IPS-15b (cell line): ENCODE measurements around the gene ALDH4A1.
"Not testable (repeated sequence)": the region's sequence is repeated elsewhere in the genome, so short reads cannot be mapped to it uniquely, and the experiment has no call there.

Experiments
- H3K27me3 ChIP-seq: one replicate; pipeline ENCODE4 v1.6.1; 2013; ENCODE audit warnings: low read length; ENCODE audit not compliant: control insufficient read depth, insufficient read depth
- H3K36me3 ChIP-seq: one replicate; pipeline ENCODE4 v1.6.1; 2013; ENCODE audit warnings: low read length; ENCODE audit not compliant: control insufficient read depth, insufficient read depth
- H3K4me1 ChIP-seq: one replicate; pipeline ENCODE4 v1.6.1; 2013; ENCODE audit warnings: mild to moderate bottlenecking, low read length; ENCODE audit not compliant: control insufficient read depth, insufficient read depth
- H3K4me3 ChIP-seq: one replicate; pipeline ENCODE4 v1.5.1; 2013; ENCODE audit warnings: low read depth, low read length
- H3K9ac ChIP-seq: one replicate; pipeline ENCODE4 v1.6.1; 2013; ENCODE audit warnings: low read depth, mild to moderate bottlenecking, low read length
- H3K9me3 ChIP-seq: one replicate; pipeline ENCODE4 v1.6.1; 2013; ENCODE audit warnings: mild to moderate bottlenecking, low read length; ENCODE audit not compliant: control insufficient read depth, insufficient read depth

The ALDH4A1 gene

GRCh38 chr1:18877282-18877681 lies 25.1 kb downstream of the ALDH4A1 start:
- H3K36me3 ChIP-seq: peaks cover 12% of the 10 kb centered on the region
- H3K9ac ChIP-seq: no peak overlapping the region
- no peaks in the 10 kb centered on the region for H3K9me3 ChIP-seq
- peaks cover 2% of the 10 kb centered on the region for H3K4me1 ChIP-seq
- no peak overlapping the region for H3K4me3 ChIP-seq
- H3K27me3 ChIP-seq: no peaks in the 10 kb centered on the region

GRCh38 chr1:18876210-18876609 lies 26.1 kb downstream of the ALDH4A1 start:
- H3K27me3 ChIP-seq: no peaks in the 10 kb centered on the region
- no peaks in the 10 kb centered on the region for H3K9me3 ChIP-seq
- H3K9ac ChIP-seq: no peak overlapping the region
- peaks cover 8% of the 10 kb centered on the region for H3K36me3 ChIP-seq
- peaks cover 2% of the 10 kb centered on the region for H3K4me1 ChIP-seq
- H3K4me3 ChIP-seq: no peak overlapping the region

DNA sequence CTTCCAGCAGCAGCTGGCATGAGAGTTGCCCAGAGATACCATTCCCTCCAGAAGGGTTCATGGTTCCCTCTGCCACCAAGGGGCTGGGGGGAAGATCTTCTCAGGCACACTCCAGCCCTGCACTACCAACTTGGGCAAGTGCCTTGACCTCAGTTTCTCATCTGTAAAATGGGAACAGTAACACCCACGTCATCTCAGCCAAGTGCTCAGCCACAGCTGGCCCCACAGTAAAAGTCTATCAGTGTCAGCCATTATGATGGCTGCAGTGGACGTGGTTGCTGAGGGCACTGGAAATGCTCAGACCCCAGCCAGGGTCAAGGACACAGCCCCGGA lies 26.6 kb downstream of the ALDH4A1 start:
- Histone ChIP-seq H3K27me3 (no peaks in the 10 kb centered on the region), H3K36me3 (peaks cover 8% of the 10 kb centered on the region), H3K4me3 (no peak overlapping the region), H3K9ac (no peak overlapping the region), H3K9me3 (no peaks in the 10 kb centered on the region), H3K4me1 (peaks cover 2% of the 10 kb centered on the region)

- Histone ChIP-seq H3K27me3 (no peaks in the 10 kb centered on the region), H3K9me3 (no peaks in the 10 kb centered on the region), H3K9ac (no peak overlapping the region), H3K36me3 (peaks cover 8% of the 10 kb centered on the region), H3K4me3 (no peak overlapping the region), H3K4me1 (peaks cover 2% of the 10 kb centered on the region)
Observed at GRCh38 chr1:18875107-18875795, 27.1 kb downstream of the ALDH4A1 start.

GRCh38 chr1:18874600-18874999 lies 27.8 kb downstream of the ALDH4A1 start:
- Histone ChIP-seq H3K4me3 (no peak overlapping the region), H3K9me3 (no peaks in the 10 kb centered on the region), H3K27me3 (no peaks in the 10 kb centered on the region), H3K36me3 (peaks cover 8% of the 10 kb centered on the region), H3K4me1 (peaks cover 2% of the 10 kb centered on the region), H3K9ac (no peak overlapping the region)

GRCh38 chr1:18874036-18874435 lies 28.3 kb downstream of the ALDH4A1 start:
- H3K9ac ChIP-seq: no peak overlapping the region
- H3K27me3 ChIP-seq: no peaks in the 10 kb centered on the region
- no peak overlapping the region for H3K4me3 ChIP-seq
- no peaks in the 10 kb centered on the region for H3K4me1 ChIP-seq
- H3K36me3 ChIP-seq: peaks cover 8% of the 10 kb centered on the region
- H3K9me3 ChIP-seq: no peaks in the 10 kb centered on the region

GRCh38 chr1:18872071-18872611 lies 30.2 kb downstream of the ALDH4A1 start:
- Histone ChIP-seq H3K9ac (no peak overlapping the region), H3K36me3 (peaks cover 8% of the 10 kb centered on the region), H3K4me1 (no peaks in the 10 kb centered on the region), H3K27me3 (no peaks in the 10 kb centered on the region), H3K4me3 (no peak overlapping the region), H3K9me3 (no peaks in the 10 kb centered on the region)

DNA sequence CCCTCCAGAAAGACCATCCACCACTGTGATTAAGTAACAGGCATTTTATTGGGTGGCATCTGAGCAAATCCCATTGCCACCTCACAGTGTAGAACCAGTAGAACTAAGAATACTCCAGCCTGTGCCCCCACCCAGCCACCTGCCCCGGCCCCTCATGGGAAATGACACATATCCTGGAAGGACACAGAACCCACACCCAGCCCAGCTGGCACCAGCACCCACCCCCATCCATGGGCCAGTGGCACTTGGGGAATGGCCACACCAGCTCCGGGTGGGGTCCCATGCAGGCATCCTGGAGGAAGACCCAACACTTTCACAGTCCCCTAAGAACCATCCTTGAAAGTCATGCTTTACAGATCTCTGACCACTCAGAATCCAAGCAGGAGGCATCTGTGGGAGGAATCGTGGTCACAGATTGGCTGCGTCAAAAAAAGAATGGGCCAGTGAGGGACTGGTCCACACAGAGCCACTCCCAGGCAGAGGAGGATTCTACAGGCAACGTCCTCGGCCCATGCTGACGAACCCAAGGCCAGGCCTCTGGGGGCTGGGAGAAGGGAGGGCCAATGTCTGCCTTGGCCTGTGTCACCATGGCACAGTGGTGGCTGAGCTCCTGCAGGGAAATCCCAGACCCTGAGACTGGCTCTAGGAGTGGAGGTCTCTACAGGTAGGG lies 30.8 kb downstream of the ALDH4A1 start:
- no peaks in the 10 kb centered on the region for H3K4me1 ChIP-seq
- H3K36me3 ChIP-seq: peaks cover 5% of the 10 kb centered on the region
- no peaks in the 10 kb centered on the region for H3K27me3 ChIP-seq
- H3K9me3 ChIP-seq: no peaks in the 10 kb centered on the region
- no peak overlapping the region for H3K9ac ChIP-seq
- H3K4me3 ChIP-seq: no peak overlapping the region

- H3K9ac ChIP-seq: no peak overlapping the region
- no peak overlapping the region for H3K4me3 ChIP-seq
- H3K4me1 ChIP-seq: no peaks in the 10 kb centered on the region
- H3K27me3 ChIP-seq: no peaks in the 10 kb centered on the region
- H3K9me3 ChIP-seq: no peaks in the 10 kb centered on the region
- peaks cover 5% of the 10 kb centered on the region for H3K36me3 ChIP-seq
Observed at GRCh38 chr1:18870957-18871356, 31.4 kb downstream of the ALDH4A1 start.

DNA sequence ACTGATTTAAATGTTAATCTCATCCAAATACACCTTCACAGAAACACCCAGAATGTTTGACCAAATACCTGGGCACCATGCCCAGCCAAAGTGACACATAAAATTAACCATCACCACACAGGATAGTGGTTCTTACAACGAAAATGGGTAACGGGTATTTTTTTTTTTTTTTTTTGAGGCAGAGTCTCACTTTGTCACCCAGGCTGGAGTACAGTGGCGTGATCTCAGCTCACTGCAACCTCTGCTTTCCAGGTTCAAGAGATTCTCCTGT lies 31.8 kb downstream of the ALDH4A1 start:
- not testable (repeated sequence) for H3K27me3 ChIP-seq, H3K36me3 ChIP-seq, H3K9me3 ChIP-seq, H3K4me1 ChIP-seq, H3K9ac ChIP-seq, H3K4me3 ChIP-seq

DNA sequence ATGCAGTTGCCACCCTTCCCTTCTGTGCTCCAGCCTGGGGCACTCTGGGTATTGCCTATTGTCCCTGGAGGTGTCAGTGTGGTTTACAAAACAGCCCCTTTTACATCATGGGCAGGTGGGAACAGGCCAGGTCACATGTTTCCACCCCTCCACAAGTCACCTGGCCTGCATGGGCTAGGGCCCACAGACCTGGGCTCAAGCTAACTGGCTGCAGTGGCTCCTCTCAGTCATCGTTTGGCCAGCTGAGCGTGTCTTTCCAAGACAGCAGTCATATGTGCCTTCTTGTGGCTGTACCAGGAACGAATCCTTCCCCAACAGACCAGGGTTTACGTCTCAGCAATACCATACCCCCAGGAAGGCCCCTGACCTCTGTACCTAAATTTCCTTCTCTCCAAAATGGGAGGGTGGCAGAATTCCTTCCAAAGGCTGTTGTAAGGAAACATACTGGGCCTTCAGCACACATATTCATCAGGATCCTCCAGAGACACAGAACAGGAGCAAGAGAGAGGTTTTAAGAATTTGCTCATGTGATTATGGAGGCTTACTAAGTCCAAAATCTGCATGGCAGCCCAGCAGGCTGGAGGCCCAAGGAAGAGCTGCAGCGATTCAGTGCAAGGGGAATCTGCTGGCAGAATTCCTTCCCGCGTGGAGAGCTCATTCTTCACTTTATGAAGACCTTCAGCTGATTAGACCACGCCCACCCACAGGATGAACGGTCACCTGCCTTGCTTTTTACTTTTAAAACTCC lies 32.3 kb downstream of the ALDH4A1 start:
- no peaks in the 10 kb centered on the region for H3K27me3 ChIP-seq

More for the DNA sequence above, 32.3 kb downstream of the ALDH4A1 start:
- H3K4me3 ChIP-seq: no peak overlapping the region
- no peak overlapping the region for H3K9ac ChIP-seq
- H3K36me3 ChIP-seq: peaks cover 5% of the 10 kb centered on the region
- no peaks in the 10 kb centered on the region for H3K9me3 ChIP-seq
- no peaks in the 10 kb centered on the region for H3K4me1 ChIP-seq
